HepG2 (cell line): ENCODE measurements around the gene OLFM2. TPM values are rescaled to one million over a fixed set of nuclear protein-coding genes. Genes with fewer than 3 reads are reported as not detected.

Experiments used
- ADNP ChIP-seq: sonication (generic); formaldehyde crosslinking; IDR thresholded peaks from 2 replicates; pipeline ENCODE4 v1.4.0; 2020; ENCODE audit warnings: missing genetic modification reagents
- BHLHE40 ChIP-seq: IDR thresholded peaks from 2 replicates; pipeline ENCODE4 v1.6.1; 2011; ENCODE audit warnings: low read length, improper control_type of control experiment
- CREBL2 ChIP-seq: sonication (generic); formaldehyde crosslinking; IDR thresholded peaks from 2 replicates; pipeline ENCODE4 v1.8.1; 2023; ENCODE audit warnings: missing genetic modification reagents, mild to moderate bottlenecking, borderline replicate concordance
- HMGXB4 ChIP-seq, 2 experiments: sonication (generic) in 1 of 2; formaldehyde crosslinking in 1 of 2; IDR thresholded peaks; 2 replicates each; pipeline versions ENCODE4 v1.4.0 to v1.6.1; 2018 to 2020; ENCODE audit warnings: missing genetic modification reagents in 2 of 2, borderline replicate concordance in 1 of 2, low read depth in 1 of 2, mild to moderate bottlenecking in 1 of 2, missing biosample characterization in 1 of 2
- JDP2 ChIP-seq: sonication (generic); formaldehyde crosslinking; IDR thresholded peaks from 2 replicates; pipeline ENCODE4 v1.8.1; 2022; ENCODE audit warnings: missing genetic modification reagents, borderline replicate concordance
- KAT7 ChIP-seq: IDR thresholded peaks from 2 replicates; pipeline ENCODE4 v1.6.1; 2018; ENCODE audit warnings: borderline replicate concordance, missing compliant biosample characterization
- NR0B2 ChIP-seq: sonication (generic); formaldehyde crosslinking; IDR thresholded peaks from 2 replicates; pipeline ENCODE4 v1.4.0; 2020; ENCODE audit warnings: mild to moderate bottlenecking, missing genetic modification reagents
- POLR2G ChIP-seq: fragments of 200-400 bp; formaldehyde crosslinking; IDR thresholded peaks from 2 replicates; pipeline ENCODE4 v1.6.1; 2018; ENCODE audit warnings: mild to moderate bottlenecking, low read depth, low read length, moderate library complexity
- PRMT3 ChIP-seq: sonication (generic); formaldehyde crosslinking; IDR thresholded peaks from 2 replicates; pipeline ENCODE4 v1.8.1; 2022; ENCODE audit warnings: low read depth, mild to moderate bottlenecking, moderate library complexity, missing genetic modification reagents, borderline replicate concordance
- STAT5B ChIP-seq: sonication (generic); formaldehyde crosslinking; IDR thresholded peaks from 2 replicates; pipeline ENCODE4 v1.4.0; 2020; ENCODE audit warnings: missing genetic modification reagents
- SYNCRIP ChIP-seq: fragments of 200-400 bp; formaldehyde crosslinking; IDR thresholded peaks from 2 replicates; pipeline ENCODE4 v1.6.1; 2018; ENCODE audit warnings: mild to moderate bottlenecking, low read depth, low read length; ENCODE audit not compliant: insufficient read depth
- TRIM24 ChIP-seq: sonication (generic); formaldehyde crosslinking; IDR thresholded peaks from 2 replicates; pipeline ENCODE4 v1.8.0; 2022; ENCODE audit warnings: mild to moderate bottlenecking, missing genetic modification reagents
- ZBED4 ChIP-seq: sonication (generic); formaldehyde crosslinking; IDR thresholded peaks from 2 replicates; pipeline ENCODE4 v1.4.0; 2020; ENCODE audit warnings: missing genetic modification reagents, borderline replicate concordance
- ZFP62 ChIP-seq: sonication (generic); formaldehyde crosslinking; IDR thresholded peaks from 2 replicates; pipeline ENCODE4 v1.4.0; 2020; ENCODE audit warnings: missing genetic modification reagents
- ZNF143 ChIP-seq: sonication (generic); formaldehyde crosslinking; IDR thresholded peaks from 2 replicates; pipeline ENCODE4 v1.4.0; 2020; ENCODE audit warnings: missing genetic modification reagents
- ZNF33B ChIP-seq: sonication (generic); formaldehyde crosslinking; IDR thresholded peaks from 2 replicates; pipeline ENCODE4 v1.5.1; 2020; ENCODE audit warnings: mild to moderate bottlenecking, missing genetic modification reagents
- ZNF563 ChIP-seq: sonication (generic); formaldehyde crosslinking; IDR thresholded peaks from 2 replicates; pipeline ENCODE4 v1.8.0; 2022; ENCODE audit warnings: mild to moderate bottlenecking, moderate library complexity, missing genetic modification reagents
- ZNF770 ChIP-seq: sonication (generic); formaldehyde crosslinking; IDR thresholded peaks from 2 replicates; pipeline ENCODE4 v1.5.0; 2020; ENCODE audit warnings: mild to moderate bottlenecking, missing genetic modification reagents
- ZNF878 ChIP-seq: sonication (generic); formaldehyde crosslinking; IDR thresholded peaks from 2 replicates; pipeline ENCODE4 v1.8.1; 2023; ENCODE audit warnings: mild to moderate bottlenecking, missing genetic modification reagents, moderate library complexity
- ZNF879 ChIP-seq: sonication (generic); formaldehyde crosslinking; IDR thresholded peaks from 2 replicates; pipeline ENCODE4 v1.8.1; 2023; ENCODE audit warnings: missing genetic modification reagents
- ZSCAN29 ChIP-seq: sonication (generic); formaldehyde crosslinking; conservative IDR thresholded peaks from 2 replicates; pipeline ENCODE4 v1.4.0; 2020; ENCODE audit warnings: mild to moderate bottlenecking, missing genetic modification reagents
- polyA plus RNA-seq, 8 experiments: library from polyadenylated mRNA; depleted of rRNA in 3 of 8; stranded (reverse) in 7 of 8; unstranded in 1 of 8; fragments of >200 nt; fragmentation: Illumina TruSeq in 4 of 8; extraction: Trizol in 4 of 8; gene quantifications; 2 replicates each; pipeline versions ENCODE4 v1.2.1 to v1.2.3, GENCODE V29; 2011 to 2016; ENCODE audit warnings: low read depth in 4 of 8, missing spikeins in 1 of 8, mixed read lengths in 1 of 8; ENCODE audit not compliant: insufficient read depth in 1 of 8
- total RNA-seq, 5 experiments: library from RNA; depleted of rRNA; stranded (reverse); fragments of >200 nt; fragmentation: Illumina TruSeq; extraction: Trizol; gene quantifications; 2 replicates each; pipeline ENCODE4 v1.2.3, GENCODE V29; 2016; ENCODE audit warnings: low read depth in 1 of 5

OLFM2 gene
- total and polyA plus RNA-seq, 2 of the 13 experiments (the other 11 are each of a cell fraction or from before 2014, with no cell fraction given) = 0.20 to 0.51 TPM

GRCh38 chr19:9871626-9872338, 64.5 kb downstream of the OLFM2 start (continued):
- TF ChIP-seq ZFP62 (CRISPR knock-in tag) (no peak), BHLHE40 (0 out of 2 replicates have a peak, but pooled peaks have one; percentile 14), TRIM24 (CRISPR knock-in tag) (no peak), NR0B2 (CRISPR knock-in tag) (no peak), POLR2G (no peak), JDP2 (CRISPR knock-in tag) (no peak), STAT5B (CRISPR knock-in tag) (no peak), SYNCRIP (no peak), HMGXB4 (CRISPR knock-in tag; IDR thresholded peaks at IDR 0.05; ENCODE audit: borderline replicate concordance in 1 of 2, low read depth in 1 of 2) (no peak), KAT7 (no peak), PRMT3 (CRISPR knock-in tag) (no peak), CREBL2 (CRISPR knock-in tag) (no peak), ZSCAN29 (CRISPR knock-in tag) (0 out of 2 replicates have a peak, but pooled peaks have one; percentile 39), ZNF563 (CRISPR knock-in tag) (no peak), ZNF879 (no peak), ZNF878 (CRISPR knock-in tag) (no peak), ADNP (CRISPR knock-in tag) (no peak), ZNF770 (CRISPR knock-in tag) (0 out of 2 replicates have a peak, but pooled peaks have one; percentile 21), ZBED4 (CRISPR knock-in tag) (no peak), ZNF143 (CRISPR knock-in tag) (no peak), ZNF33B (CRISPR knock-in tag) (no peak)
